ENCODE data around the gene RUVBL1.

Gene RUVBL1

DNA sequence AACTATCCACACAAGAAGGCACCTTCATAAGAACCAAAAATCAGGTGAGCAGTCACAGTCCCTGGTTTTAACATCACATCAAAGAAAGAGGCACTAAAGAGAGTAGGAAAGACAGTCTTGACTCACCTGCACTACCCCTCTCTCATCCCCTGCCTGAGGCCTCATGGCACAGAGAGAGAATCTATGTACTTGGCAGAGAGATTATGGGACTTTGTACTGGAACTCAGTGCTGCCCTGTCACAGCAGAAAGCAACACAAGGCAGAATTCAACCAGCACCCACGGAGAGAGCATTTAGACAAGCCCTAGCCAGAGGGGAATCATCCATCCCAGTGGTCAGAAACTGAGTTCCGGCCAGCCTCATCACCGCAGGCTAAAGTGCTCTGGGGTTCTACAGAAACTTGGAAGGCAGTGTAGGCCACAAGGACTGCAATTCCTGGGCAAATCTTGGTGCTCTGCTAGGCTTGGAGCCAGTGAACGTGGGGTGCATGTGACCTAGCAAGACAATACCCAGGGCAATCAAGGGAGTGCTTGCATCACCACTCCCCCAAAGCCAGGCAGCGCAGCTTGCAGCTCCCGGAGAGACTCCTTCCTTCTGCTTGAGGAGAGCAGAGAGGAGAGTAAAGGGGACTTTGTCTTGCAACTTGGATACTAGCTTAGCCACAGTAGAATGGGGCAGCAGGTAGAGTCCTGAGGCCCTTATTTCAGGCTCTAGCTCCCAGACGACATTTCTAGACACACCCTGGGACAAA lies 8.5 kb upstream of the RUVBL1 start:
- TF ChIP-seq, protein P1, sequence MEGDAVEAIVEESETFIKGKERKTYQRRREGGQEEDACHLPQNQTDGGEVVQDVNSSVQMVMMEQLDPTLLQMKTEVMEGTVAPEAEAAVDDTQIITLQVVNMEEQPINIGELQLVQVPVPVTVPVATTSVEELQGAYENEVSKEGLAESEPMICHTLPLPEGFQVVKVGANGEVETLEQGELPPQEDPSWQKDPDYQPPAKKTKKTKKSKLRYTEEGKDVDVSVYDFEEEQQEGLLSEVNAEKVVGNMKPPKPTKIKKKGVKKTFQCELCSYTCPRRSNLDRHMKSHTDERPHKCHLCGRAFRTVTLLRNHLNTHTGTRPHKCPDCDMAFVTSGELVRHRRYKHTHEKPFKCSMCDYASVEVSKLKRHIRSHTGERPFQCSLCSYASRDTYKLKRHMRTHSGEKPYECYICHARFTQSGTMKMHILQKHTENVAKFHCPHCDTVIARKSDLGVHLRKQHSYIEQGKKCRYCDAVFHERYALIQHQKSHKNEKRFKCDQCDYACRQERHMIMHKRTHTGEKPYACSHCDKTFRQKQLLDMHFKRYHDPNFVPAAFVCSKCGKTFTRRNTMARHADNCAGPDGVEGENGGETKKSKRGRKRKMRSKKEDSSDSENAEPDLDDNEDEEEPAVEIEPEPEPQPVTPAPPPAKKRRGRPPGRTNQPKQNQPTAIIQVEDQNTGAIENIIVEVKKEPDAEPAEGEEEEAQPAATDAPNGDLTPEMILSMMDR (IDR thresholded peaks at IDR 0.05; ENCODE audit: low read depth, low read length): no peak
- no peak overlapping the region for H3K4me3 ChIP-seq (ENCODE audit: low read depth, low read length)

GRCh38 chr3:128128251-128128650 lies 4.6 kb upstream of the RUVBL1 start:
- TF ChIP-seq, protein P1 (IDR thresholded peaks at IDR 0.05; ENCODE audit: low read depth, low read length): no peak
- H3K4me3 ChIP-seq (ENCODE audit: low read depth, low read length): no peak overlapping the region

DNA sequence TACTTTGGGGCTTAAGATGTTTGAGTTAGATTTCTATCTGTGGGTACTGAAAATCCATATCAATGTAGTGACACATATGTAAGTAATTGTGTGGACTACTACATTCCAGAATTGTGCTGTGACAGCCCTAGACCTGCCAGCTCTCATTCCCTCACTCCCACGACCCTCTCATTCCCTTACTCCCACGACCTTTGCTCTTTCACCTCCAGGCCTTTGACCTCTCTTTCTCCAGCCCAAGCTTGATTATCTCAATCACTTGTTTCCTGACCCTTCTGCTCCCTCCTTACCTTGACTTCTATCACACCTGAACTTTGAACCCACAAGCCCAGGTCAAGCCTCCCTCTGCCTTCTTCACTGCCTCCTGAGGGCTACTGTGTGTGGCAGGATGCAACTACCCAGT lies 3.6 kb upstream of the RUVBL1 start:
- TF ChIP-seq, protein P1 (IDR thresholded peaks at IDR 0.05; ENCODE audit: low read depth, low read length): no peak

GRCh38 chr3:128123156-128123537 lies 465 bp downstream of the RUVBL1 start:
- peak overlapping the region; percentile 94 for H3K4me3 ChIP-seq (ENCODE audit: low read depth, low read length)
- TF ChIP-seq, protein P1 (IDR thresholded peaks at IDR 0.05; ENCODE audit: low read depth, low read length): no peak

More for the DNA sequence above, 3.6 kb upstream of the RUVBL1 start:
- H3K4me3 ChIP-seq (ENCODE audit: low read depth, low read length): no peak overlapping the region

- TF ChIP-seq, protein P1 (IDR thresholded peaks at IDR 0.05; ENCODE audit: low read depth, low read length): no peak
- H3K4me3 ChIP-seq (ENCODE audit: low read depth, low read length): no peak overlapping the region
Measured at GRCh38 chr3:128122013-128122412, 1.6 kb downstream of the RUVBL1 start.

GRCh38 chr3:128113817-128114794 lies 9.5 kb downstream of the RUVBL1 start:
- H3K4me3 ChIP-seq (ENCODE audit: low read depth, low read length): no peak overlapping the region
- TF ChIP-seq, protein P1 (IDR thresholded peaks at IDR 0.05; ENCODE audit: low read depth, low read length): no peak

All from WI38 (cell line).